GM23248 (cell line): ENCODE results near the gene EVX2.

Experiments
- EZH2 ChIP-seq: fragments of 200-600 bp; sonication (generic); IDR thresholded peaks from 2 replicates; pipeline ENCODE4 v1.6.1; 2018; ENCODE audit warnings: antibody characterized with exemption, mild to moderate bottlenecking; ENCODE audit not compliant: insufficient read depth, poor library complexity, severe bottlenecking
- EZH2phosphoT487 ChIP-seq: fragments of 200-600 bp; sonication (generic); IDR thresholded peaks from 2 replicates; pipeline ENCODE4 v1.6.1; 2018; ENCODE audit warnings: antibody characterized with exemption, moderate library complexity, mild to moderate bottlenecking, low read depth; ENCODE audit not compliant: insufficient read depth

DNA sequence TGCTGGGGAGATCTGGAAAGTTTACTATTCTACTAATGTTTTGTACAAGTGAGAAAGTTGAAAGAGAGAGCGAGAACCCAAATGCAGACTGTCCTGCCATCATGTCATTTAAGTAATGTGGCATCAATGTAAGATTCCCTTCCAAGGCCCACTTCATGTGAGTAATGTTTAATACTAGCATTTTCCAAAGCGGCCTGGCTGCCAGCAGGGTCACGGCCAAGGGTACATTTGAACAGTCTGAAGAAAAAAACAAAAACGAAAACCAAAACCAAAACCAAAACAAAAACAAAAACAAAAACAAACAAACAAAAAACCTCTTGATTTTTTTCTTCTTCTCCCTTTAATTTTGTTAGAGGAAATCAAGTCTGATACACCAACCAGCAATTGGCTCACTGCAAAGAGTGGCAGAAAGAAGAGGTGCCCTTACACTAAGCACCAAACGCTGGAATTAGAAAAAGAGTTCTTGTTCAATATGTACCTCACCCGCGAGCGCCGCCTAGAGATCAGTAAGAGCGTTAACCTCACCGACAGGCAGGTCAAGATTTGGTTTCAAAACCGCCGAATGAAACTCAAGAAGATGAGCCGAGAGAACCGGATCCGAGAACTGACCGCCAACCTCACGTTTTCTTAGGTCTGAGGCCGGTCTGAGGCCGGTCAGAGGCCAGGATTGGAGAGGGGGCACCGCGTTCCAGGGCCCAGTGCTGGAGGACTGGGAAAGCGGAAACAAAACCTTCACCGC lies 35.0 kb upstream of the EVX2 start:
- no peak for TF ChIP-seq EZH2
- TF ChIP-seq EZH2phosphoT487, result no peak
